ENCODE results near the gene NR3C2.
A peak's percentile ranks its signal among the peaks of the same experiment; 100 is the strongest.

The NR3C2 gene

DNA sequence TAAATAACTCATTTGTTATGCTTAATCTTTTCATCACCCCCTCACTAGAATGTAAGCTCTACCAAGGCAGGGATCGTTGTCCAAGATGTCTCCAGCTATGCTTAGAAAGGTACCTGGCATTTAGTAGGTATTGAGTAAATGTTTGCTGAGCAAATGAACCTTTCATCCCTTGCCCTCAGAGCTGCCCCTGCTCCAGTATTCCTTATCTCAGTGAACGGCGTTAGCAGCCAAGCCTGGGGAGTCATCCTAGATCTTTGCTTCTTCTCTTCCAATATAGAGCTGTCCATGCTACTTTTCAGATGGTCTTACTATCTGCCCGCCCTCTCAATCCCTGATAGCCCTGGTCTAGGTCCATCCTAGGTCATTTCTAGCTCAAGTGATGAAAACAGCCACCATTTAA lies 188.4 kb downstream of the NR3C2 start:
- 100% methylated on average over 3 of the region's 4 CpGs for WGBS (ENCODE audit: insufficient coverage)
- no peaks in the 10 kb centered on the region for H3K27me3 ChIP-seq (replicated peaks in 2 of 5; ENCODE audit: control insufficient read depth in 4 of 5, insufficient read depth in 5 of 5, low read length in 4 of 5)
- no peak overlapping the region for H3K4me3 ChIP-seq (ENCODE audit: control insufficient read depth in 1 of 7, extremely low read depth in 1 of 7, insufficient read depth in 4 of 7, low read depth in 2 of 7, low read length in 6 of 7)
- H3K36me3 ChIP-seq (ENCODE audit: control insufficient read depth in 4 of 4, insufficient read depth in 4 of 4, low read length in 3 of 4), result no peaks in the 10 kb centered on the region
- ChIA-PET POLR2A (no interaction called here), CTCF (interaction anchor here (1.3 to 1.5 kb wide), 2 partner anchors 9 to 16 kb away, joined by 3 to 4 read pairs; no protein-coding TSS in a partner anchor)
- H3K27ac ChIP-seq (ENCODE audit: insufficient read depth in 1 of 2, low read depth in 1 of 2, low read length in 2 of 2, poor library complexity in 1 of 2, severe bottlenecking in 2 of 2), result no peak overlapping the region
- peaks cover 0 to 5% (median 2%) of the 10 kb centered on the region in 4 experiments for H3K4me1 ChIP-seq (ENCODE audit: control extremely low read depth in 1 of 4, control insufficient read depth in 4 of 4, insufficient read depth in 4 of 4, low read length in 3 of 4)
- no peak for DNase-seq
- no peaks in the 10 kb centered on the region for H3K9me3 ChIP-seq (ENCODE audit: control extremely low read depth in 1 of 5, control insufficient read depth in 4 of 5, insufficient read depth in 2 of 5, low read depth in 1 of 5, low read length in 4 of 5)

- H3K27me3 ChIP-seq (replicated peaks in 2 of 5; ENCODE audit: control insufficient read depth in 4 of 5, insufficient read depth in 5 of 5, low read length in 4 of 5), result peaks cover 0 to 2% (median 0%) of the 10 kb centered on the region in 5 experiments
- no peak overlapping the region for H3K27ac ChIP-seq (ENCODE audit: insufficient read depth in 1 of 2, low read depth in 1 of 2, low read length in 2 of 2, poor library complexity in 1 of 2, severe bottlenecking in 2 of 2)
These were observed 193.4 kb downstream of the NR3C2 start for GRCh38 chr4:148248824-148249223.

DNA sequence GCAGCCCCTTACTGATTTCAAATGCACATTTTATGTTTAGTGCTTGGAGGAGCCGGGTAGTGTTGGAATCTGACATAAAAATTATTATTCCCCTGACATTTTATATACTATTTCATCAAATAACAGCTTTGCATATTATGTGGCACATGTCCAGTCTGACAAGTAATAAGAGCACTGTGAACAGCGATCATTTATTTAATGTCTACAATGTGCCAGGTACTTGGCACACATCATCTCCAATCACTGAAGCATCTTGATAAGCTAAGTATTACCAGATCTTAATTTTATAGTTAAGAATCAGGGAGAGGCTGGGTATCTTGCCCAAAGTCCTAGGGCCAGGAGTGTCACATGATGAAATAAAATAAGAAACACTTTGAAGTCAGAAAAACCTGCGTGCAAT lies 197.2 kb downstream of the NR3C2 start:
- 100% methylated on average over 1 of the region's 3 CpGs for WGBS (ENCODE audit: insufficient coverage)
- Histone ChIP-seq H3K4me3 (ENCODE audit: control insufficient read depth in 1 of 7, extremely low read depth in 1 of 7, insufficient read depth in 4 of 7, low read depth in 2 of 7, low read length in 6 of 7) (no peak overlapping the region), H3K36me3 (ENCODE audit: control insufficient read depth in 4 of 4, insufficient read depth in 4 of 4, low read length in 3 of 4) (no peaks in the 10 kb centered on the region), H3K27me3 (replicated peaks in 2 of 5; ENCODE audit: control insufficient read depth in 4 of 5, insufficient read depth in 5 of 5, low read length in 4 of 5) (peaks cover 0 to 2% (median 0%) of the 10 kb centered on the region in 5 experiments), H3K4me1 (ENCODE audit: control extremely low read depth in 1 of 4, control insufficient read depth in 4 of 4, insufficient read depth in 4 of 4, low read length in 3 of 4) (no peaks in the 10 kb centered on the region), H3K27ac (ENCODE audit: insufficient read depth in 1 of 2, low read depth in 1 of 2, low read length in 2 of 2, poor library complexity in 1 of 2, severe bottlenecking in 2 of 2) (no peak overlapping the region), H3K9me3 (ENCODE audit: control extremely low read depth in 1 of 5, control insufficient read depth in 4 of 5, insufficient read depth in 2 of 5, low read depth in 1 of 5, low read length in 4 of 5) (no peaks in the 10 kb centered on the region)
- no peak for DNase-seq
- POLR2A ChIA-PET, result no interaction called here
- CTCF ChIA-PET, result interaction anchor here (1.3 kb wide), 1 partner anchor 9 kb away, joined by 4 read pairs; no protein-coding TSS in a partner anchor

More at GRCh38 chr4:148248824-148249223, 193.4 kb downstream of the NR3C2 start:
- ChIA-PET POLR2A (no interaction called here), CTCF (no interaction called here)
- DNase-seq, result no peak
- Histone ChIP-seq H3K36me3 (ENCODE audit: control insufficient read depth in 4 of 4, insufficient read depth in 4 of 4, low read length in 3 of 4) (no peaks in the 10 kb centered on the region), H3K4me3 (ENCODE audit: control insufficient read depth in 1 of 7, extremely low read depth in 1 of 7, insufficient read depth in 4 of 7, low read depth in 2 of 7, low read length in 6 of 7) (no peak overlapping the region), H3K9me3 (ENCODE audit: control extremely low read depth in 1 of 5, control insufficient read depth in 4 of 5, insufficient read depth in 2 of 5, low read depth in 1 of 5, low read length in 4 of 5) (no peaks in the 10 kb centered on the region), H3K4me1 (ENCODE audit: control extremely low read depth in 1 of 4, control insufficient read depth in 4 of 4, insufficient read depth in 4 of 4, low read length in 3 of 4) (no peaks in the 10 kb centered on the region)
- WGBS (ENCODE audit: insufficient coverage), result 100% methylated on average over 1 of the region's 4 CpGs

DNA sequence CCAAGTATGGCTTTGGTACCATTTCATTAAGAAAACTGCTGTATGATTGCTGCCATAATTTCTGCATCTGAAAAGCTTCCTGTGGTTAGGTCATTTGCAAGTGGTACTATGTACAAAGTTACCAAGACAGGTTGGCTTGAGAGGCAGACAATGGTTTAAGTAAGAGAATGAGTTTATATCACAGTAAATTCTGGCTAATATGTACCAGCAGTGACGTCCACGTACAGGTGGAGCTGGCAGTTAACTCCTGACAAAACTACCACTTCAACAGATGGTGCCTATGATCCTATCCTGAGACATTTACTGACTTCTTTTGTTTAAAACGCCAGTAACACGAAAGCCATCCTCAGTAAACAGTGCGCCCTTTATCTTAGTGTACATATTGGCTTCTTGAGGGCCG lies 198.4 kb downstream of the NR3C2 start:
- Histone ChIP-seq H3K4me3 (ENCODE audit: control insufficient read depth in 1 of 7, extremely low read depth in 1 of 7, insufficient read depth in 4 of 7, low read depth in 2 of 7, low read length in 6 of 7) (no peak overlapping the region), H3K9me3 (ENCODE audit: control extremely low read depth in 1 of 5, control insufficient read depth in 4 of 5, insufficient read depth in 2 of 5, low read depth in 1 of 5, low read length in 4 of 5) (no peaks in the 10 kb centered on the region), H3K36me3 (ENCODE audit: control insufficient read depth in 4 of 4, insufficient read depth in 4 of 4, low read length in 3 of 4) (no peaks in the 10 kb centered on the region), H3K27ac (ENCODE audit: insufficient read depth in 1 of 2, low read depth in 1 of 2, low read length in 2 of 2, poor library complexity in 1 of 2, severe bottlenecking in 2 of 2) (no peak overlapping the region), H3K4me1 (ENCODE audit: control extremely low read depth in 1 of 4, control insufficient read depth in 4 of 4, insufficient read depth in 4 of 4, low read length in 3 of 4) (no peaks in the 10 kb centered on the region), H3K27me3 (replicated peaks in 2 of 5; ENCODE audit: control insufficient read depth in 4 of 5, insufficient read depth in 5 of 5, low read length in 4 of 5) (peaks cover 0 to 2% (median 0%) of the 10 kb centered on the region in 5 experiments)
- ChIA-PET CTCF (interaction anchor here (1.3 to 1.4 kb wide), 2 partner anchors 9 to 10 kb away, joined by 3 to 4 read pairs; no protein-coding TSS in a partner anchor), POLR2A (no interaction called here)
- peak in 1 of 3 donors; percentile 4 for DNase-seq
- WGBS (ENCODE audit: insufficient coverage), result 97% methylated on average over 4 of the region's 6 CpGs

DNA sequence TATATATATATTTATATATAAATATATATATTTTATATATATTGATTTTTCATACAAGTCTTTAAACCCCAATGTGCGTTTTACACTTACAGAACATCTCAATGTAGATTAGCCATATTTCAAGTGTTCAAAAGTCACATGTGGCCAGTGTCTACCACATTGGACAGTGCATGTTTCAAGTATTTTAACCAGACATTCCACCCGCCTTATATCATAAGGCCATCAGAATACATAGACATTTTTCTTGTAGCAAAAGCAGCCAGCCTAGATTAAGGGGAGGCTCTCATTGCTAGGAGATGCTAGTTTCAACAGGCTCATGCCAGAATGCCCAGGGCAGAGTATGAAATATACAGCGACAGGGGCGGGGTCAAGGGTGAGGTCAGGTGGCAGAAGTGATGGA lies 202.0 kb downstream of the NR3C2 start:
- Histone ChIP-seq H3K27me3 (replicated peaks in 2 of 5; ENCODE audit: control insufficient read depth in 4 of 5, insufficient read depth in 5 of 5, low read length in 4 of 5) (peaks cover 0 to 2% (median 0%) of the 10 kb centered on the region in 5 experiments), H3K27ac (ENCODE audit: insufficient read depth in 1 of 2, low read depth in 1 of 2, low read length in 2 of 2, poor library complexity in 1 of 2, severe bottlenecking in 2 of 2) (no peak overlapping the region), H3K36me3 (ENCODE audit: control insufficient read depth in 4 of 4, insufficient read depth in 4 of 4, low read length in 3 of 4) (no peaks in the 10 kb centered on the region), H3K9me3 (ENCODE audit: control extremely low read depth in 1 of 5, control insufficient read depth in 4 of 5, insufficient read depth in 2 of 5, low read depth in 1 of 5, low read length in 4 of 5) (no peaks in the 10 kb centered on the region), H3K4me1 (ENCODE audit: control extremely low read depth in 1 of 4, control insufficient read depth in 4 of 4, insufficient read depth in 4 of 4, low read length in 3 of 4) (no peaks in the 10 kb centered on the region), H3K4me3 (ENCODE audit: control insufficient read depth in 1 of 7, extremely low read depth in 1 of 7, insufficient read depth in 4 of 7, low read depth in 2 of 7, low read length in 6 of 7) (no peak overlapping the region)
- DNase-seq, result no peak
- POLR2A ChIA-PET, result no interaction called here
- WGBS (ENCODE audit: insufficient coverage), result 100% methylated on average over 1 of the region's 4 CpGs
- CTCF ChIA-PET, result no interaction called here

- H3K36me3 ChIP-seq (ENCODE audit: control insufficient read depth in 4 of 4, insufficient read depth in 4 of 4, low read length in 3 of 4), result no peaks in the 10 kb centered on the region
- peaks cover 0 to 2% (median 0%) of the 10 kb centered on the region in 5 experiments for H3K27me3 ChIP-seq (replicated peaks in 2 of 5; ENCODE audit: control insufficient read depth in 4 of 5, insufficient read depth in 5 of 5, low read length in 4 of 5)
- 92% methylated on average over 4 of the region's 5 CpGs for WGBS (ENCODE audit: insufficient coverage)
- H3K4me3 ChIP-seq (ENCODE audit: control insufficient read depth in 1 of 7, extremely low read depth in 1 of 7, insufficient read depth in 4 of 7, low read depth in 2 of 7, low read length in 6 of 7), result no peak overlapping the region
- no peak overlapping the region for H3K27ac ChIP-seq (ENCODE audit: insufficient read depth in 1 of 2, low read depth in 1 of 2, low read length in 2 of 2, poor library complexity in 1 of 2, severe bottlenecking in 2 of 2)
- ChIA-PET POLR2A (no interaction called here), CTCF (interaction anchor here (1.2 kb wide), 1 partner anchor 21 kb away, joined by 3 read pairs; no protein-coding TSS in a partner anchor)
- peak; percentile 5 to 38 (median 37) for DNase-seq
- H3K9me3 ChIP-seq (ENCODE audit: control extremely low read depth in 1 of 5, control insufficient read depth in 4 of 5, insufficient read depth in 2 of 5, low read depth in 1 of 5, low read length in 4 of 5), result no peaks in the 10 kb centered on the region
- no peaks in the 10 kb centered on the region for H3K4me1 ChIP-seq (ENCODE audit: control extremely low read depth in 1 of 4, control insufficient read depth in 4 of 4, insufficient read depth in 4 of 4, low read length in 3 of 4)
These were observed 202.7 kb downstream of the NR3C2 start for GRCh38 chr4:148239494-148239985.

DNA sequence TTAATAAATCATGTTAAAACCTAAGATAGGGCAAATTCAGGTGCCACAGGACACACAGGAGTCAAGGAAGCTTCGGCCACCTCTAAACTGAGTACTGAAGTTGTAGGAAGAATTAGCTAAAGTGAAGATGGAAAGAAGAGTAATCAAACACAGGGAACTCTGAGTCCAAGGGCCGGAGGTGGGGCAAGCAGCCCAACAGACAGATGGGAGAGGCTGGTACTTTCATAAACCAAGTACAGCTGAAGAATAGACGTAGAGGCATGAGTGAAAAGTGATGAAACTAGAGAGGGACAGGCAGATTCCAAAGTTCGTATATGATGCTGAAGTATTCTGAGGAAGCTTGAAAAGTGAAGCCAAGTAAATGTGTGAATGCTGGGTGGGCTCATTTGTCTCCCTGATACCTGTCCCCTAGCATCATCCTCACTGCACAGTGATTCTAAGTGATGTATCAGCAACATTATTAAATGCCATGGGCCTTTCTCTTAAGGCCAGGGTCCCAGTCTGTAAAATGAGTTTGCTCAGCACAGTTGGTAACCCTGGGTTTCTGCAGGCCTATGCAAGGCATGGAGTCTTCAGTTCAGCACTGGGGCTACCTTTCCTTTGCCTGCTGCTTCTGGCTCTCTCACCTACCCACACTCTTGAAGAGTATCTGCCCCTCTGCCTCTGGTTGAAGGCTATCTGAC lies 203.3 kb downstream of the NR3C2 start:
- H3K4me3 ChIP-seq (ENCODE audit: control insufficient read depth in 1 of 7, extremely low read depth in 1 of 7, insufficient read depth in 4 of 7, low read depth in 2 of 7, low read length in 6 of 7), result no peak overlapping the region
- DNase-seq, result no peak
- no peaks in the 10 kb centered on the region for H3K27me3 ChIP-seq (replicated peaks in 2 of 5; ENCODE audit: control insufficient read depth in 4 of 5, insufficient read depth in 5 of 5, low read length in 4 of 5)
- H3K4me1 ChIP-seq (ENCODE audit: control extremely low read depth in 1 of 4, control insufficient read depth in 4 of 4, insufficient read depth in 4 of 4, low read length in 3 of 4), result no peaks in the 10 kb centered on the region
- H3K27ac ChIP-seq (ENCODE audit: insufficient read depth in 1 of 2, low read depth in 1 of 2, low read length in 2 of 2, poor library complexity in 1 of 2, severe bottlenecking in 2 of 2), result no peak overlapping the region
- 98% methylated on average over 3 of the region's 4 CpGs for WGBS (ENCODE audit: insufficient coverage)
- H3K36me3 ChIP-seq (ENCODE audit: control insufficient read depth in 4 of 4, insufficient read depth in 4 of 4, low read length in 3 of 4), result no peaks in the 10 kb centered on the region
- H3K9me3 ChIP-seq (ENCODE audit: control extremely low read depth in 1 of 5, control insufficient read depth in 4 of 5, insufficient read depth in 2 of 5, low read depth in 1 of 5, low read length in 4 of 5), result no peaks in the 10 kb centered on the region
- ChIA-PET POLR2A (no interaction called here), CTCF (interaction anchor here (1.2 kb wide), 1 partner anchor 21 kb away, joined by 3 read pairs; no protein-coding TSS in a partner anchor)

Data from common myeloid progenitor, CD34-positive (primary cell).